CD4-positive, CD25-positive, alpha-beta regulatory T cell (primary cell): Measurements from ENCODE around the gene HOMER3. TPM values are rescaled to one million over a fixed set of nuclear protein-coding genes. Genes with fewer than 3 reads are reported as not detected.

ENCODE experiments used
- ATAC-seq, 2 donors: fragments of 150-1000 bp; cut with Tn5 transposase; one replicate each; pipeline ENCODE4 v1.10.0; 2021; ENCODE audit warnings: low read depth in 2 of 2, moderate number of reproducible peaks in 2 of 2, moderate library complexity in 1 of 2
- DNase-seq, 3 donors: peaks; one replicate each; pipeline versions ENCODE4 v3.0.0 to v3.0.0-alpha.2; 2012 to 2022; ENCODE audit warnings: mixed read lengths in 1 of 3
- H3K27ac ChIP-seq: one replicate; pipeline ENCODE4 v1.7.0; 2013; ENCODE audit warnings: mild to moderate bottlenecking, low read length; ENCODE audit not compliant: insufficient read depth, poor library complexity, severe bottlenecking
- H3K27me3 ChIP-seq: one replicate; pipeline ENCODE4 v1.7.0; 2013; ENCODE audit warnings: low read length; ENCODE audit not compliant: control insufficient read depth, insufficient read depth
- H3K36me3 ChIP-seq: one replicate; pipeline ENCODE4 v1.7.0; 2013; ENCODE audit warnings: mild to moderate bottlenecking, low read length, moderate library complexity; ENCODE audit not compliant: control insufficient read depth, insufficient read depth
- H3K4me1 ChIP-seq: 2 replicates; pipeline ENCODE4 v1.7.0; 2013; ENCODE audit warnings: mild to moderate bottlenecking, low read length; ENCODE audit not compliant: insufficient read depth, control insufficient read depth, poor library complexity, severe bottlenecking
- H3K4me3 ChIP-seq: one replicate; pipeline ENCODE4 v1.7.0; 2013; ENCODE audit warnings: low read depth, mild to moderate bottlenecking, low read length, moderate library complexity
- H3K9me3 ChIP-seq, 2 experiments: 1 replicate in 1 of 2; 2 replicates in 1 of 2; pipeline ENCODE4 v1.7.0; 2013; ENCODE audit warnings: low read length in 2 of 2, mild to moderate bottlenecking in 1 of 2, moderate library complexity in 1 of 2; ENCODE audit not compliant: control insufficient read depth in 2 of 2
- H3K27ac Mint-ChIP-seq, 3 donors: one replicate each; pipeline ENCODE4 v1.8.0; 2020 to 2022; ENCODE audit warnings: mild to moderate bottlenecking in 3 of 3, mixed read lengths in 3 of 3, moderate library complexity in 2 of 3
- H3K27me3 Mint-ChIP-seq: one replicate; pipeline ENCODE4 v1.8.0; 2022; ENCODE audit warnings: mild to moderate bottlenecking, mixed read lengths
- H3K36me3 Mint-ChIP-seq: one replicate; pipeline ENCODE4 v1.8.0; 2020; ENCODE audit warnings: mixed read lengths
- H3K4me1 Mint-ChIP-seq, 4 donors: one replicate each; pipeline ENCODE4 v1.8.0; 2020 to 2022; ENCODE audit warnings: mixed read lengths in 4 of 4, mild to moderate bottlenecking in 1 of 4
- H3K4me3 Mint-ChIP-seq, 4 donors: one replicate each; pipeline ENCODE4 v1.8.0; 2020 to 2022; ENCODE audit warnings: mild to moderate bottlenecking in 4 of 4, mixed read lengths in 4 of 4, moderate library complexity in 3 of 4
- H3K9me3 Mint-ChIP-seq, 7 donors: one replicate each; pipeline ENCODE4 v1.8.0; 2020 to 2022; ENCODE audit warnings: mixed read lengths in 7 of 7, mild to moderate bottlenecking in 3 of 7, moderate library complexity in 2 of 7
- polyA plus RNA-seq, 4 donors: library from polyadenylated mRNA; unstranded; fragments of 300-500 nt; fragmentation: Illumina TruSeq; gene quantifications; one replicate each; pipeline ENCODE4 v1.2.3, GENCODE V29; 2021
- total RNA-seq: library from RNA; stranded (reverse); gene quantifications from one replicate; pipeline ENCODE4 v1.2.3, GENCODE V29; 2022

The HOMER3 gene
- total and polyA plus RNA-seq, 5 donors from 2014 or later: 2.8 to 3.9 (median 3.5) TPM

- no peak for DNase-seq
- peaks cover 0 to 23% (median 6%) of the 10 kb centered on the region in 4 donors for H3K4me1 Mint-ChIP-seq
- H3K4me3 Mint-ChIP-seq: no peak overlapping the region
- no peak overlapping the region for H3K27ac ChIP-seq
- no peaks in the 10 kb centered on the region for H3K27me3 Mint-ChIP-seq
- H3K4me3 ChIP-seq: no peak overlapping the region
- peaks cover 11% of the 10 kb centered on the region for H3K36me3 Mint-ChIP-seq
- peaks cover 44% of the 10 kb centered on the region for H3K36me3 ChIP-seq
- H3K27me3 ChIP-seq: no peaks in the 10 kb centered on the region
- H3K9me3 ChIP-seq: no peaks in the 10 kb centered on the region
- ATAC-seq: no peak
- no peaks in the 10 kb centered on the region for H3K9me3 Mint-ChIP-seq
- peak overlapping the region in 1 of 3 donors; percentile 67 for H3K27ac Mint-ChIP-seq
- H3K4me1 ChIP-seq: peaks cover 7% of the 10 kb centered on the region
Observed at GRCh38 chr19:18910801-18911436, 30.1 kb downstream of the HOMER3 start.

GRCh38 chr19:18910010-18910409 lies 31.0 kb downstream of the HOMER3 start:
- H3K4me3 ChIP-seq: no peak overlapping the region
- H3K4me1 Mint-ChIP-seq: peaks cover 0 to 18% (median 3%) of the 10 kb centered on the region in 4 donors
- no peaks in the 10 kb centered on the region for H3K27me3 ChIP-seq
- ATAC-seq: no peak
- no peak overlapping the region for H3K27ac ChIP-seq
- peaks cover 8% of the 10 kb centered on the region for H3K36me3 Mint-ChIP-seq
- no peak overlapping the region for H3K4me3 Mint-ChIP-seq
- no peak for DNase-seq
- no peaks in the 10 kb centered on the region for H3K27me3 Mint-ChIP-seq
- H3K9me3 Mint-ChIP-seq: no peaks in the 10 kb centered on the region
- peaks cover 3% of the 10 kb centered on the region for H3K4me1 ChIP-seq
- no peaks in the 10 kb centered on the region for H3K9me3 ChIP-seq
- H3K27ac Mint-ChIP-seq: no peak overlapping the region
- peaks cover 44% of the 10 kb centered on the region for H3K36me3 ChIP-seq

DNA sequence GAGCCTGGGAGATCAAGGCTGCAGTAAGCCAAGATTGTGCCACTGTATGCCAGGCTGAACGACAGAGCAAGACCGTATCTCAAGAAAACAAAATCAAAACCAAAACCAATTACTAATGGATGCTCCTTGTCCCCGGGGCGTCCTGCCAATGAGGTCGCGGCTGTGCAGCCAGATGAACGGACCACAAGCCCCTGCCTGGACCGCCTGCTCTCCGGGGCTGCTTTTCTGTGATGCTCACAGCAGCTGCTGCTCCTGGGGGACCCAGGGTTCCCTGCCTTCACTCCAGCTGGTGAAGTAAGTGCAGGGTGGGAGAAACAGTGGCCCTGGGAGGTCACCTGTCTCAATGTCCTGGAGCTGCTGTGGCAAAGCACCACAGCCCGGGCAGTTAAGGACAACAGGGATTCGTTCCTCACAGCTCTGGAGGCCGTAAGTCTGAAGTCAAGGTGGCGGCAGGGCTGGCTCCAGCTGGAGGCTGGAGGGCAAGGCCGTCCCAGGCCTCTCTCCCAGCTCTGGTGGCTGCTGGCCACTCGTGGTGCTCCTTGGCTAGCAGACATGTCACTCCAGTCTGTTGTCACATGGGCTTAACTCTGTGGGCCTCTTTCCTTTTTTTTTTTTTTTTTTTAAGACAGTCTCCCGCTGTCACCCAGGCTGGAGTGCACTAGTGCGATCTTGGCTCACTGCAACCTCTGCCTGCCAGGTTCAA lies 31.9 kb downstream of the HOMER3 start:
- Mint-ChIP-seq H3K27me3 (no peaks in the 10 kb centered on the region), H3K4me3 (no peak overlapping the region), H3K36me3 (peaks cover 8% of the 10 kb centered on the region), H3K4me1 (peaks cover 0 to 10% (median 3%) of the 10 kb centered on the region in 4 donors), H3K9me3 (no peaks in the 10 kb centered on the region), H3K27ac (no peak overlapping the region)
- Histone ChIP-seq H3K9me3 (no peaks in the 10 kb centered on the region), H3K27ac (no peak overlapping the region), H3K36me3 (peaks cover 41% of the 10 kb centered on the region), H3K4me3 (no peak overlapping the region), H3K27me3 (no peaks in the 10 kb centered on the region), H3K4me1 (peaks cover 3% of the 10 kb centered on the region)
- ATAC-seq (no peak), DNase-seq (no peak)

DNA sequence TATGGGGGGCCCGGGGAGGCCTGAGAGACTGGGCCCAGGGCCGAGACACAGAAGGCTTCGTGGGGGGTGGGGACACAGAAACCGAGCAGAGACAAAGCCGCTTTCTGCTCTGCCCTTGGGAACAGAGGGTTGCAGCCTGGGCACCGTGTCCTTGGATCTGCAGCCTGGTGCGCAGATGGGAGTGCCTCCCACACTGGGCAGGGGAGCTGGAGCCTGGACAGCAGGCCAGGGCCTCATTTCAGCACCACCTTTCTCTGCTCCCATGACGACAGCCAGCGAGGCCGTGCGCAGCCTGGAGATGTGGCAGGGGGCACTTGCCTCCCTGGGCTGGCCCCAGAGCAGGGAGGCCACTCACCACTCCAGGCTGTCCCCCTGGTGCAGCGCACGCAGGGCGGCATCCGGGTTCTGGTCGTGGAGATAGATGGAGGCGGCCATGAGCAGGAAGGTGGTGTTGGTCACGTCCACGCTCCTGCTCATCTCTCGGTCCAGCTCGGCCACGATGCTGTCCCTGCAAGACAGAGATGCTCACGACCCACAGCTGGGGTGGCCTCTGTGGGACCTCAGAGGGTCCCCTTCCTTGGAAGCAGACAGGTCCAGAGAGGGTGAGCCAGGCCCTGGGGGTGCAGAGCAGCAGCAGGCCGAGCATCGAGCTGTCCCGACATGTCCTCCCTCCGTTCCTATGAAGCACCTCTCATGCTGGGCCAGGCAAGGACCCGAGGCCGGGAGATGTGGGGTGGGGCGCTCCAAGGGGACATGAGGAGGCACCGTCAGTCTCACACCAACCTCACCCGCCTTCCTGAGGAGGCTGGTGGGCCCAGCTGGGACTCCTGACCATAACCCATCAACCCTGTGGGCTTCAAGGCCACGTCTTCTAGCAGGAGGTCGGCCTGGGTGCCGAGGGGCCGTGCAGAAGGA lies 34.2 kb downstream of the HOMER3 start:
- Histone ChIP-seq H3K36me3 (peaks cover 41% of the 10 kb centered on the region), H3K9me3 (no peaks in the 10 kb centered on the region), H3K27me3 (no peaks in the 10 kb centered on the region), H3K4me1 (no peaks in the 10 kb centered on the region), H3K4me3 (no peak overlapping the region), H3K27ac (no peak overlapping the region)
- peaks cover 0 to 5% (median 1%) of the 10 kb centered on the region in 4 donors for H3K4me1 Mint-ChIP-seq
- peaks cover 3% of the 10 kb centered on the region for H3K36me3 Mint-ChIP-seq
- no peak overlapping the region for H3K27ac Mint-ChIP-seq
- no peaks in the 10 kb centered on the region for H3K27me3 Mint-ChIP-seq
- DNase-seq: no peak
- H3K9me3 Mint-ChIP-seq: no peaks in the 10 kb centered on the region
- no peak overlapping the region for H3K4me3 Mint-ChIP-seq
- no peak for ATAC-seq

DNA sequence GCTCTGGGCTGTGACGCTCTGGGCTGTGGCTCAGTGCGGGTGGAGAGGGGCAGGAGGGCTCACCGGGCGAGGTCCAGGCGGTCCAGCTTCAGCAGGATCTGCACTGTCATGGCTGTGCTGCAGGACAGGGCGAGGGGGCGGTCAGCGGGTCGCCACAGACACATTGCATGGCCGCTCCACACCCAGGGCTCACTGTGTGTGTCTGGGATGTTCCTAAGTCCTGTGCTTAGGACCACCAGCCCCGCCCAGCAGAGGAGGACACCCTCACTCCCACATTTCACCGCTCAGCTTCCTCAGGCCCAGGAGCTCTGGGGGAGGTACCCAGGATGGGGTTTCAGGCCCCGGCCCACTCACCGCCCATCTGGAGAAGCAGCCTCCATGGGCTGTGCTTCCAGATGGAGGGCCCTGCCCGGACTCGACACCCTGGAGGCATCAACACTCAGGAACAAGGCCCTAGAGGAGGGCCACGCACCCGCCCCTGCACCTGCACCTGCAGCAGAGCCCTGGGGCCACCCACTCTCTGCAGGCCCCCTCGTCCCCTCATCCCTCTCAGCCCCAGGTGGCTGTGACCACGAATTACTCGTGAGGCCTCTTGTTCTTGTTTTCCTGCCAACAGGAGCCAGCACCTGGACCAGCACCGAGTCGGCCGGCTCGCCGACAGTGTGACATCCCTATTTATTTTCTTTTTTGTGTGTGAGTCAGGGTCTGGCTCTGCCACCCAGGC lies 35.3 kb downstream of the HOMER3 start:
- peaks cover 0 to 5% (median 1%) of the 10 kb centered on the region in 4 donors for H3K4me1 Mint-ChIP-seq
- peaks cover 45% of the 10 kb centered on the region for H3K36me3 ChIP-seq

DNA sequence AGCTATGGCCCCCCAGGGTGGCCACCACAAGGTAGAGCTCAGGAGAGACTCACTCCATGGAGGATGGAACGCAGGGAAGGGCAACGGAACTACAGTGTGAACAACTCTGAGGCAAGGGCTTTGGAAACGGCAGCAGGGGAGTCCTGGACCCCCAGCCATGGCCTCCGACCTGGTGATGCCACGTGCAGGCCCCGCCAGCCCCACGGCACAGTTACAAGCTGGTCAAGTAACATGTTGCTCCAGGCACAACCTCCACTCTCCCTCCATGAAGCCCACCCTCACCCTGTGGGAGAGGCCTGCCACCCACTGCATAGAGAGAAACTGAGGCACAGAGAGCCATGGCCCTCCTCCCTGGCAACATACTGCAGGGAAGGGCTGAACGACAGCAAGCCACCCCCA lies 36.0 kb downstream of the HOMER3 start:
- H3K9me3 ChIP-seq: no peaks in the 10 kb centered on the region
- peaks cover 3% of the 10 kb centered on the region for H3K36me3 Mint-ChIP-seq
- H3K4me1 ChIP-seq: no peaks in the 10 kb centered on the region
- H3K27me3 Mint-ChIP-seq: peaks cover 4% of the 10 kb centered on the region
- no peak for ATAC-seq
- H3K27me3 ChIP-seq: no peaks in the 10 kb centered on the region
- no peak overlapping the region for H3K27ac ChIP-seq
- peaks cover 48% of the 10 kb centered on the region for H3K36me3 ChIP-seq
- H3K4me3 ChIP-seq: no peak overlapping the region
- no peak overlapping the region for H3K4me3 Mint-ChIP-seq
- H3K9me3 Mint-ChIP-seq: no peaks in the 10 kb centered on the region
- no peak for DNase-seq
- H3K27ac Mint-ChIP-seq: no peak overlapping the region
- H3K4me1 Mint-ChIP-seq: peaks cover 0 to 5% (median 1%) of the 10 kb centered on the region in 4 donors

More for the DNA sequence above, 35.3 kb downstream of the HOMER3 start:
- peaks cover 3% of the 10 kb centered on the region for H3K36me3 Mint-ChIP-seq
- peaks cover 4% of the 10 kb centered on the region for H3K27me3 Mint-ChIP-seq
- Histone ChIP-seq H3K9me3 (no peaks in the 10 kb centered on the region), H3K4me1 (no peaks in the 10 kb centered on the region), H3K4me3 (no peak overlapping the region), H3K27me3 (no peaks in the 10 kb centered on the region), H3K27ac (no peak overlapping the region)
- ATAC-seq (no peak), DNase-seq (no peak)
- peak overlapping the region in 1 of 3 donors; percentile 80 for H3K27ac Mint-ChIP-seq
- H3K9me3 Mint-ChIP-seq: no peaks in the 10 kb centered on the region
- no peak overlapping the region for H3K4me3 Mint-ChIP-seq

GRCh38 chr19:18904334-18905057 lies 36.5 kb downstream of the HOMER3 start:
- Mint-ChIP-seq H3K9me3 (no peaks in the 10 kb centered on the region), H3K4me3 (no peak overlapping the region), H3K36me3 (peaks cover 3% of the 10 kb centered on the region), H3K4me1 (peaks cover 0 to 3% (median under 1%) of the 10 kb centered on the region in 4 donors), H3K27ac (no peak overlapping the region), H3K27me3 (peaks cover 4% of the 10 kb centered on the region)
- H3K36me3 ChIP-seq: peaks cover 50% of the 10 kb centered on the region
- no peaks in the 10 kb centered on the region for H3K4me1 ChIP-seq
- DNase-seq (no peak), ATAC-seq (no peak)
- no peaks in the 10 kb centered on the region for H3K9me3 ChIP-seq
- H3K27ac ChIP-seq: no peak overlapping the region
- H3K4me3 ChIP-seq: no peak overlapping the region
- H3K27me3 ChIP-seq: no peaks in the 10 kb centered on the region
